HL-60 (cell line): ENCODE measurements around the gene CXCR4.

ENCODE experiments used
- DNase-seq, 2 experiments: peaks; one replicate each; pipeline ENCODE4 v3.0.0-alpha.2; 2010 to 2020; ENCODE audit warnings: low read depth in 1 of 2, low spot score in 1 of 2
- H3K27ac ChIP-seq: fragments of 250-450 bp; sonication (Bioruptor Pico); replicated peaks from 2 replicates; pipeline ENCODE4 v1.5.1; 2020; ENCODE audit warnings: mild to moderate bottlenecking, moderate library complexity
- H3K27me3 ChIP-seq: fragments of 250-450 bp; sonication (Bioruptor Pico); 2 replicates; pipeline ENCODE4 v1.5.1; 2021; ENCODE audit warnings: mild to moderate bottlenecking, moderate library complexity; ENCODE audit not compliant: insufficient read depth, poor library complexity, severe bottlenecking
- H3K4me3 ChIP-seq: replicated peaks from 2 replicates; pipeline ENCODE4 v1.5.1; 2011; ENCODE audit warnings: mild to moderate bottlenecking, control low read depth, low read length; ENCODE audit not compliant: insufficient read depth
- CTCF ChIP-seq: IDR thresholded peaks from one replicate; pipeline ENCODE4 v1.5.1; 2011; ENCODE audit warnings: low read length, control low read depth, inconsistent platforms; ENCODE audit not compliant: insufficient read depth
- GABPA ChIP-seq: IDR thresholded peaks from 2 replicates; pipeline ENCODE4 v1.6.1; 2012; ENCODE audit warnings: low read depth
- POLR2AphosphoS5 ChIP-seq: IDR thresholded peaks from 2 replicates; pipeline ENCODE4 v1.6.1; 2012; ENCODE audit warnings: low read depth
- REST ChIP-seq: IDR thresholded peaks from 2 replicates; pipeline ENCODE4 v1.6.1; 2012; ENCODE audit warnings: low read depth; ENCODE audit not compliant: insufficient replicate concordance
- SPI1 ChIP-seq: IDR thresholded peaks from 2 replicates; pipeline ENCODE4 v1.6.1; 2012; ENCODE audit warnings: low read depth, mild to moderate bottlenecking, borderline replicate concordance

CXCR4 gene

GRCh38 chr2:136086253-136087016 lies 31.5 kb downstream of the CXCR4 start:
- Histone ChIP-seq H3K27me3 (no peaks in the 10 kb centered on the region), H3K27ac (no peak overlapping the region), H3K4me3 (no peak overlapping the region)
- DNase-seq, result no peak
- no peak for TF ChIP-seq CTCF
- TF ChIP-seq SPI1, result no peak
- TF ChIP-seq GABPA, result no peak
- TF ChIP-seq REST, result no peak
- TF ChIP-seq POLR2AphosphoS5, result no peak

DNA sequence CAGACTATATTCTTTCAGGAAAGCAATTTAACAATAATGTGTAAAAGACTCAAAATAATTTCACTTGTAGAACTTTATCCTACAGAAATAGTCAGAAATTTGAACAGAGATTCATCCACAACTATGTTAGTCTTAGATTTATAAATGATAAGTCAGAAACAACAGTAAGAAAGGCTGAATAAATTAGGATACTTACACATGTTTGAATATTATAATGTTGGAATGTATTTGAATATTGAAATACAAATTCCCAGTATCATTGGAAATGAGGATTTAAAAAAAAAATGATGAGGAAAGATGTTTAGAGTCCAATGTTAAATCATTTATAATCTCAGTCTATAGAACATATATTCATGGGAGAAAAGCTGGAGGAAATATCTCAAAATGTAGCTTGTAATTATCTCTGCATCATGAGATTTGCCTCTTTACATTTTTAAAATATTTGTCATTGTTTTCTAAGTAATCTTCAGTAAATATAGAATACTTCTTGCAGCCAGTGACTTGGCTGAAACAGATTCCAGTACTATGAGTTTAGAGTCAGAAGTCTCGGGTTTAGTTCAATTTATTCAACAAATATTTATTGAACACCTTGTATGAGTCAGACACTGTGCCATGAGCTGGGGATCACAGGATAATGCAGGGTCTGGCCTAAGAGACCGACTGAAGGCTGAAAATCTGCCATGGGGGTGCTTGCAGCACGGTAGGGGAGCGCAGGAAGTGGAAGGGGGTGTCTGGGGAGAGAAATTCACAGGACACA lies 32.3 kb downstream of the CXCR4 start:
- H3K4me3 ChIP-seq, result no peak overlapping the region
- no peak for TF ChIP-seq POLR2AphosphoS5
- TF ChIP-seq SPI1, result no peak
- TF ChIP-seq REST, result no peak
- TF ChIP-seq CTCF, result no peak
- TF ChIP-seq GABPA, result no peak
- no peak overlapping the region for H3K27ac ChIP-seq
- H3K27me3 ChIP-seq, result no peaks in the 10 kb centered on the region
- DNase-seq, result no peak

- H3K4me3 ChIP-seq, result no peak overlapping the region
- no peak for DNase-seq
- no peaks in the 10 kb centered on the region for H3K27me3 ChIP-seq
- no peak overlapping the region for H3K27ac ChIP-seq
- no peak for TF ChIP-seq POLR2AphosphoS5
- no peak for TF ChIP-seq REST
- TF ChIP-seq CTCF, result no peak
- TF ChIP-seq SPI1, result no peak
- TF ChIP-seq GABPA, result no peak
Measured at GRCh38 chr2:136081582-136082210, 36.3 kb downstream of the CXCR4 start.
